HG02970 (cell line): Measurements from ENCODE around the gene RSPH3.
"Not testable (repeated sequence)": the region's sequence is repeated elsewhere in the genome, so short reads cannot be mapped to it uniquely, and the experiment has no call there.

Experiments
- ATAC-seq: cut with Tn5 transposase; IDR thresholded peaks from one replicate; pipeline ENCODE4 v1.9.1; 2021; ENCODE audit warnings: mild to moderate bottlenecking, moderate library complexity, moderate number of reproducible peaks; ENCODE audit not compliant: unreplicated experiment, low FRiP score

RSPH3 gene

DNA sequence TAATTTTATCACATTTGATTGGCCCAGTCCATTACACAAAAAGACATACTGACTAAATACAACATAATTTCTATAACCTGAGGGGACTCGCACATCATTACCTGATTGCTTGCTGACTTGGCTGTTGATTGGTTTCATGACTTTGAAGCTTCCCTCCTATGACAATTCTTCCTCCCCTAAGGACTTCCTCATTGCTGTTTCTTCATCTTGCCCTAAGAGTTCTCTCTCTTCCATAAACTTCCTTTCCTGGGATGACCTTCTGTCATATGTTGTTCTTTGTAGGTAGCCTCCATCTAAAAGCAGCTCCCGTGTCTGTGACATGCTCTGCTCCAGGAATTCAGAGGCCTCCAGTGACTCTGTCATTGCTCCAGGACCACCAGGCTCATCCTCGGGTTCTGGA lies 22.6 kb downstream of the RSPH3 start:
- no peak for ATAC-seq

DNA sequence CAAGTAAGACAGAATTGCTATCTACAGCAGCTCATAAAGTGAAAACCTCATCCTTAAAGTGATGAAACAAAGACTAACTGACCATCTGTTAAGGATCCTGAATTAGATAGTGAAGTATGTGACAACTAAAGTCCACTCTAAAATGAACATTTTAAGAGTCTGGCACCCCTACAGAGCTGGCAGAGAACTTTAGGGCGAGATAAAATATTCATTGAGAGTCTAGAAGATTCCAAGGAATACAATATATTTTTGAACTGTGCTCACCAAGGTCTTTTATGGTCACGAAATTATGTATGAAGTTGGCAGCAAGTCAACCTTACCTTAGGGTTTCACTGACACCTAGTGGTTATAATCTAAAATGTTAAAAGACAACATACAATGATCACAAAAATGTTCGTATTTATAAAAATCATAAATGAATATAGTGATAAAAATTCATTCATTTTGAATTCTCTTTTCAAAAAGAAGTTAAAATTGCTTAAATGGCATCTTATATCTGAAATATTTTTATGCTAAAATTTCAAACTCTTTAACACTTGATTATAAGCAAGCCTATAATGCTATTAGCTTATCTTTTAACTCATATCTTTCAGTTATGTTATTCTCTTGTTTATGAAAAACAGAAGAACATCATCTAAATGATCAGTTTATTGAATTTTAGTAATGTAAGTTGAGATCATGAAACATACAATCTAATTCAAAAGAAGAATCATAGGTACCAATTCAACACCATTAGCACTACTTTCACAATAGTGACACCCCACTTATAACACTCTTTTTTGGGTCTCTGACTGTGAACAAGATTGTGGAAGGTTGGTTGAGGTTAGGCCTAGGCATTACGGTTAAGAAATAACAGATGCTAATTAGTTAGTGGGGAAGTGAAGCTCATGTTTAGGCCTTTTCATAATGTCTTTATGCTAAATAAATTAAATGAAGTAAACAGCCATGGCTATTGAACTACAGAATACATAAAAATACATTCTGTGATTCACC lies 27.5 kb downstream of the RSPH3 start:
- ATAC-seq, result no peak

DNA sequence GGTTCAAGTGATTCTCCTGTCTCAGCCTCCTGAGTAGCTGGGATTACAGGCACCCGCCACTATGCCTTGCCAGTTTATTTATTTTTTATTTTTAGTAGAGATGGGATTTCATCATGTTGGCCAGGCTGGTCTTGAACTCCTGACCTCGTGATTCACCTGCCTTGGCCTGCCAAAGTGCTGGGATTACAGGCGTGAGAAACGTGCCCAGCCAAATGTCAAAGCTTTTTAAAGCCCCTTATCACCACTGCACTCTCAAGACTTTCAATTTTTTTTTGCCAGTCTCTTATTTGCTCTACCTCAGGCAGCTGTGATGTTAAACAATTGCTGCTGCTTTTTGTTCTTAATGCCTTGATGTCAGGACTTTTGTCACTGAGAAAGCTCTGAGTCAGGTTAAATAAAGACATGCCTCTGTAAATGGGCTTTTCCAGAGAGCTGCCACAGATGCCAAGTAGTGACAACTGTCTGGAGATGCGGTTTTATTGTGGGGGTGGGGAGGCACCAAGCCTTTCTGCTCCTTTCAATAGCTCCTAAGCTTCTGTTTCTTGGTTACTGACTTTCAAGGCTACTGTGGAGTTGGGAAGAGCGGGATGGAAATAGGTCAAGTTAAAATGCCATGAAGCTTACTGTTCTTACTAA lies 29.2 kb downstream of the RSPH3 start:
- ATAC-seq, result no peak

DNA sequence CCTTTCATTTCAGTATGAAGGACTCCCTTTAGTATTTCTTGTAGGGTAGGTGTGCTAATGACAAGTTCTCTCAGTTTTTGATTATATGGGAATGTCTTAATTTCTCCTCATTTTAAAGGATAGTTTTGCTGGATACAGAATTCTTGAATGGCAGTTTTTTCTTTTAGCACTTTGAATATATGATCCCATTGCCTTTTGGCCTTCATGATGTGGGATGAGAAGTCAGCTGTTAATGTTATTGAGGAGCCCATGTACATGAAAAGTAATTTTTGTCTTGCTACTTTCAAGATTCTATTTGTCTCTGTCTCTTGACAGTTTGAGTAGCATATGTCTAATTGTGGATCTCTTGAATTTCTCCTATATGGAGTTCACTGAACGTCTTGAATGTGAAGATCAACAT lies 30.9 kb downstream of the RSPH3 start:
- no peak for ATAC-seq

- no peak for ATAC-seq
These were observed 36.8 kb downstream of the RSPH3 start for GRCh38 chr6:158963020-158963808.

DNA sequence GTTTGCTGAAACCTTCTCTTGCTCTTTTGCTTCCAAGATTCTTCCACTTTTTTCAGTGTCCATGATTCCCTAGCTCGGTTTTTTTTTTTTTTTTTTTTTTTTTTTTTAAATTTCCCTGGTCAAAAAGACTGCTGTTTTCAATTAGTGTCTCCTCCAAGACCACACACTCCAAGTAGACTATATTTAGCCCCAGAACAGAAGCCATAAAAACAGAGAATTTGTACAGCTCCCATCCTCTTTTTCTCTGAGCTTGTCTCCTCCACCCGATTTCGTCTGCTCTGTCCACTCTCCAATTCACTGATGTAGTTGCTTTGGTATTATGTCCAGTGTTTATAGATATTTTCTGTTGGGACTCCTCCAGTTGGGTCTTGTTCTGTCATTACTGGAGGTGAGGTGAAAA lies 37.6 kb downstream of the RSPH3 start:
- ATAC-seq, result no peak

GRCh38 chr6:158960026-158960425 lies 40.0 kb downstream of the RSPH3 start:
- no peak for ATAC-seq

DNA sequence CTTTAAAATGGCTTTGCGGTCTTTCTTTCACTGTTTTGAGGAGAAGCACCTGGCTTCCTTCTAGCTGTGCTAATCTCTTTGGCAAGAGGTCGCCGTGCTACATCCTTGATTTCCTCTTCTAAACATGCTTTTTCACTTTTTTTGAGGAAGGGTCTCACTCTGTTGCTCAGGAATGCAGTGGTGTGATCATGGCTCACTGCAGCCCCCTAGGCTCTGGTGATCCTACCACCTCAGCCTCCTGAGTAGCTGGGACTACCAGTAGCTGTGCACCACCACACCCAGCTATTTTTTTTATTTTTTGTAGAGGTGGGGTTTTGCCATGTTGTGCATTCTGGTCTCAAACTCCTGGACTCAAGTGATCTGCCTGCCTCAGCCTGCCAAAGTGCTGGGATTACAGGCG lies 40.5 kb downstream of the RSPH3 start:
- no peak for ATAC-seq

DNA sequence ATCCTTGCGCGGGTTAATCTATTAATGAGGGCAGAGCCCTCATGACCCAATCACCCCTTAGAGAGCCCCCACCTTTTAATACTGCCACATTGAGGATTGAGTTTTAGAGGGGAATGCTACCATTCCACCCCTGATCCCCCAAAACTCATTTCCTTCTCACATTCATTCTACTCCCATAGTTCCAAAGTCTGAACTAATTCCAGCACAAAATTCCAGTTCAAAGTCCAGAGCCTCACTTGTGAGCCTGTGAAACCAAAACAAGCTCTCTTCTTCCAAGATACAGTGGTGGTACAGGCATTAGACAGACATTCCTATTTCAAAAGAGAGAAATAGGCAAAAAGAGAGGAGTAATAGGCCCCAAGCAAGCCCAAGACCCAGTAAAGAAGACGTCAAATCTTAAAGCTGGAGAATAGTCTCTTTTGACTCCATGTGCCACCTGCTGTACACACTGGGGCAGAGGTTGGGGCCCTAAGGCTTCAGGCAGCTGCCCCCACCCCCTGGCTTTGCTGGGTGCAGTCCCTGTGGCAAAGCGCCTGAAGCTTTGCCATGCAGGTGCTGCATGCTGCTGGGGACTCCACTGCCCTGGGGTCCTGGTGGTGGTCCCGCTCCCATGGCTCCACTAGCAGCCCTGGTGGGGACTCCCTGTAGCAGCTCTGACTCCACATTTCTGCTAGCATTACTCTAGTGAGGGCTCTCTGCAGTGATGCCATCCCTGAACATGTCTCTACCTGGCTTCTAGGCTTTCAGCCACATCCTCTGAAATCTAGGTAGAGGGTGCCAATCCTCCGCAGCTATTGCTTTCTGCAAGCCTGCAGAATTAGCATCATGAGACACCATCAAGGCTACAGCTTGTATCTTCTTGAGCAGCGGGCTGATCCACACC lies 41.3 kb downstream of the RSPH3 start:
- no peak for ATAC-seq

DNA sequence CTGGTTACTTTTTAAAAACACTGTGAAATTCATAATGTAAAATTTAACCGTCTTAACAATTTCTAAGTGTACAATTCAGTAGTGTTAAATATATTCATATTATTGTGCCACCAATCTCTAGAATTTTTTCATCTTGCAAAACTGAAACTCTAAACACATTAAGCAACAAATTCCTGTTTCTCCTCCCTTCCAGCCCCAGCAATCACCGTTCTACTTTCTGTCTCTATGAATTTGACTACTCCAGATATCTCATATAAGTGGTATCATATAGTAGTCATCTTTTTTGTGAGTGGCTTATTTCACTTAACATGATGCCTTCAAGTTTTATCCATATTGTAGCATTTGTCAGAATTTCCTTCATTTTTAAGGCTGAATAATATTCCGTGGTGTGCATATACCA lies 44.7 kb downstream of the RSPH3 start:
- no peak for ATAC-seq

DNA sequence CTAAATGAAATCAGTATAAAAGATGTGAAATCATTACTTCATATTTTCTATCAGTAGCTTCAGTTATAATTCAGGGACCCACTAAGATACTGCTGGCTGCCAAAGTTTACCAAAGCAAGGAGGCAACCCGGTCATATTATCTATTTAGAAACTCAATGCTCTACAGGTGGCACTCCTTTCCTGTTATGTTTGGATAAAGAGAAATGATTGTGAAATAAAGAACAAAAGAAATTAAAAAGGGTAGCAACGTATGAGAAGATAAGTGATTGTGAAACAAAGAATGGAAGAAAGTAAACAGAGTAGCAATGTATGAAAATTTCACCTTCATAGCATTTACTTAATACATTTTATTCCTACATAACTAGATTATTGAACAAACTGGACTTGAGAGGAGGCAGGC lies 45.2 kb downstream of the RSPH3 start:
- no peak for ATAC-seq

DNA sequence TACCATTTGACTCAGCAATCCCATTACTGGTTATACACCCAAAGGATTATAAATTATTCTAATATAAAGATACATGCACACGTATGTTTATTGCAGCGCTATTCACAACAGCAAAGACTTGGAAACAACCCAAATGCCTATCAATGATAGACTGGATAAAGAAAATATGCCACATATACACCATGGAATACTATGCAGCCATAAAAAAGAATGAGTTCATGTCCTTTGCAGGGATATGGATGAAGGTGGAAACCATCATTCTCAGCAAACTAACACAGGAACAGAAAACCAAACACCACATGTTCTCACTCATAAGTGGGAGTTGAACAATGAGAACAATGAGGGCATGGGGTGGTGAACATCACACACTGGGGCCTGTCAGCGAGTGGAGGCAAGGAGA lies 48.0 kb downstream of the RSPH3 start:
- not testable (repeated sequence) for ATAC-seq

GRCh38 chr6:158951565-158951964 lies 48.4 kb downstream of the RSPH3 start:
- ATAC-seq, result not testable (repeated sequence)

DNA sequence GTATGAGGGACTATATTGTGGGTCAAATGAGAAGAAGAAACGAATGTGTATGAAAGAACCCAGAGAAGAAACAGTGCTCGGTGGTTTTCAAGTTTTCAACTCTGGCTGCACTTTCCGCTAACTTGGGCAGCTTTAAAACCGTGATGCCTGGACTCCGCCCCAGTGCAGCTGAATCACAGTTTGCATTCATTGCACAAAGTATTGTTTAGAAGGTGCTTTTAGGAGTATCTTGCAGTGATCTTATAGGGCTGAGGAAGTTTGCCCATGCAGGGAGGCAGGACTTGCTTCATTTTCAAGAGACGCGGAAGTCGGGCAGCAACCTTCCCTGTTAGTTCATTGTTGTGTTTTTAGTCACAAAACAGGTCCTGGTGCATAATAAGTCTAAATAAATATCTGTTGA lies 52.7 kb downstream of the RSPH3 start:
- no peak for ATAC-seq

DNA sequence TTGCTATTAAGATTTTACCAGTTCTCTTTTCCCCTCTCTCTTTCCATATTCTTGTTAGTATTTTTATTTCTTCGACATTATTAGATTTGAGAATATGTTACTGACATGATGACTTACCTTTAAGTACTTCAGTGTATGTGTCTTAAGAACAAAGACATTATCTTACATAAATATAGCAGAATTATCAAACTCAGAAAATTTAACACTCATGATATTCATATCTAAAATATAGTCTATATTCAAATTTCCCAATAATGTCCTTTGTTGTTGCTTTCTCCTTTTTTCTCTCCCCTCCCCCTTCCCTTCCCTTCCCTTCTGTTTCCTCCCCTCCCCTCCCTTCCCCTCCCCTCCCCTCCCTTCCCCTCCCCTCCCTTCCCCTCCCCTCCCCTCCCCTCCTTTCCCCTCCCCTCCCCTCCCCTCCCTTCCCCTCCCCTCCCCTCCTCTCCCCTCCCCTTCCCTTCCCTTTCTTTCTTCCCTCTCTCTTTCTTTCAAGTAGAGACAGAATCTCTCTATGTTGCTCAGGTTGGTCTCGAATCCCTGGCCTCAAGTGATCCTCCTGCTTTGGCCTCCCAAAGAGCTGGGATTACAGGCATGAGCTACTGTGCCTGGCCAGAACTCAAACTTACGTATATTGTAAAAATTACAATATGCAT lies 56.5 kb downstream of the RSPH3 start:
- ATAC-seq, result no peak

DNA sequence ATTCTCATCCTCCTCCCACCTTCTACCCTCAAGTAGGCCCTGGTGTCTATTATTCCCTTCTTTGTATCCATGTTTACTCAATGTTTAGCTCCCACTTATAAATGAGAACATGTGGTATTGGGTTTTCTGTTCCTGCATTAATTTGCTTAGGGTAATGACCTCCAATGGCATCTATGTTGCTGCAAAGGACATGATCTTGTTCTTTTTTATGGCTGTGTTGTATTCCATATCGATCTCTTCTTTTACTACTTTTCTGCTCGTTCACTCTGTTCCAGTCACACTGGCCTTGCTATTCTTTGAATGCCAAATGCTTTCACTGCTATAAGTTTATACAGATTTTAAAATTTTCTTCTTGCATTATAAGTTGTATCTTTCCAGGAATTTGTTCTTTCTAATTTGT lies 57.7 kb downstream of the RSPH3 start:
- no peak for ATAC-seq

DNA sequence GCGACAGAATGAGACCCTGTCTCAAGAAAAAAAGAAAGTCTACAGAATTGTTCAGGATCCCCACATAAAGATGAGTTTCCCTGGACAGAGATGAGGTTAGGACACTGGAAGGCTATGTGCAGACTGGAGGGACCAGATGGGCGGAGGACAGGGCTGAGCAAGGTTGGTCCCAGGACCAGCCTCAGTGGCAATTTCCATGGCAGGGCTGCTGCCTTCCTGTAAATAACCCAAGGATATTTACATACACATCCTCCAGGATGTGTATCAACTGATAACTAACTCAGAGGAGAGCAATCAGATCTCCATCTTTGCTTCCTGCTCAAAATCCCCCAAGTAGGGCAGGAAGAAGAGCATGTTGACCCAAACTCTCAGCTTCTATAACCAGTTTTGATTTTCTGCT lies 58.8 kb downstream of the RSPH3 start:
- ATAC-seq, result no peak

DNA sequence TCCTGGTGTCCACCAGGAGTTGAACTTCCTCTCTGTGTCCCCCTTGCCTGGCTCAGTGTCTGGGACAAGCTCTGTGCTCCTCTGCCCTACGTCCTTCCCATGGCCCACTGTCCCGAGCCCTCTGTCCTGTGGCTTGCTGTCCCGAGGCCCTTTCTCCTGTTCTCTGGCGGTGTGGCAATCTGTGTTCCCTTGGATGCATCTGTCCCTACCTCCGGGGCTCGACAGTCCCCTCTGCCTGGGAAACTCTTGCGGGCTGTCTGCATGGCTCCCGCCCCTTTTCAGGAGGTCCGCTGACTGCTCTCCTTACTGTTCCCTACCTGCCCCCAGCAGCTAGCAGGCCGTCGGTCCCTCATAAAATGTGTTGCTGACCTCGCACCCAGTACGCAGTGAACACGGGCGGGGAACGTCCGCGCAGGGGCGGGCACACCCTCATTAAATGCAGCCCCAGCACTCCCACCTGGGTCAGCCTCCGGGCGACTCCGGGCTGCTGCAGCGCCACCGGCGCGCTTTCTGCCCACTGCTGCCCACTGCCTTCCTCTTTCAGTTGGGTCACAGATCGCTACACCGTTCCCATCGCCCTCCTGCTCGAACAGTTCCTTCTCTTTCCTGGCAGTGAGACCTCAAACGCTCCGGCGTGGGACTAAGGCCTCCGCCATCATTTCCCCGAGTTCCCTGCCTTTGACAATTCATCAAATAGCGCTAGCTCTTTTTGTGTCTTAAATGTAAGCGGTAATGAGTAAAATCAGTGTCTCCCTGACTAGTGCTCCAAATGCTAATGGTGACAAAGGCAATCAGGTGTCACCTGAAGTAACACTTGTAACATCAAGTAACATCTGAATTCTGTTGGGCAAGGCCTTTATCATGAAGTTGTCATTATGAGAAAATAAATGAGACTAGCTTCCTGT lies 60.5 kb downstream of the RSPH3 start:
- no peak for ATAC-seq

DNA sequence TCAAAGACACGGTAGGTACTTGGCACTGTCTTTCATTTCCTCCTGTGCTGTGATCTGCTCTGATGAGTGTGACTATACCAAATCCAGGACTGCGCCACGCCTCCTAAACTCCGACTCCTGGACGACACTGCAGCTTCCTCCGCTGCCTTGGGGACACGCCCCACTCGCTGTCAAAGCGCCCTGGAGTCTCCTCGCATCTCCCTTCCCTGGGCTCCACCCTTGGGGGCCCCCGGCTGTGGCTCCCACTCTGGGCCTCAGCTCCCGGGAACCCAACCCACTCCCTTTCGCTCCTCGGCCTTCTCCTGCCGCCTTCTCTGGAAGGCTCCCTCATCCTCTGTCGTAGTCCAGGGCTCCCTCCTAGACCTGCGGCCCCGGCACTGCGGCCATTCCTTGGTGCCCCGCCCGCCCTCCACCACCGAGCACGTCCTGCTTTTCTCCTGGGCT lies 61.2 kb downstream of the RSPH3 start:
- ATAC-seq, result no peak
